Activated T-cell treated with anti-CD3 and anti-CD28 coated beads, Interleukin-2, amount 50 U/mL, for 1 hour (primary cell): Measurements from ENCODE around the gene CYSTM1.

ENCODE experiments used
- DNase-seq: peaks from one replicate; pipeline ENCODE4 v3.0.0-alpha.2; 2020

CYSTM1 gene

DNA sequence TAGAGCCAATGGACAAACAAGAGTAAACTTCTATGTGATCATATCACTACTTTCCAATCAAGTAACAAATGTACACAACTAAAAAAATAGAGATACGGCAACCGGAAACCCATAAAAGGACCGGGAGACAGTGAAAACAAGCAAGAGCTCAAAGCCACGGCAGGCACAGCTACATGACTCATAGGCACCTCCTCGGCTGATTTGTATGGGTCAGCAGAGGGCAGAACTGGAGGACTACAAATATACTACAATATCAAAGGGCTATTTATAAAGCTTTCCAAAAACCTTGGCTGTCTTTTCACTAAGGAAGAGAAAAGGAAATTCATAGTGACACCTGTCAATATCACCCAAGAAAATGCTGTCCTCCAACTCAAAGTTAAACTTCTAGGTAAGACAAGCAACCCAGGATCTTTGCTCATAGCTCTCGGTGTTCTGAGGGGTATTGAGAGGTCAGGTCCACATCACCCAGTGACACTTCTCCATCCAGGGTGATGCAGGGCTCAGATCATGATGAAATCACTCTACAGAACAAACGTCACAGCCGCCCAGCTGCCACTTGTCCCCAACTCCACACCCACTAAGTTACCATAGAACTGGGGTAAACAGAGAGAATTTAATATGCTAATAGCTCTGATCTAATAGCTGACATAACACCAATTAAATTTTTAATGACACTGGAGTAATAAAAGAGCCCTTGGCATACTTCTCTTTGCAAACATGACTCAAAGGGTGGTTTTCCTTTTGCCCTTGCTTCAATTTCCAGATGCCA is 86.6 kb downstream of the CYSTM1 start:
- no peak for DNase-seq

DNA sequence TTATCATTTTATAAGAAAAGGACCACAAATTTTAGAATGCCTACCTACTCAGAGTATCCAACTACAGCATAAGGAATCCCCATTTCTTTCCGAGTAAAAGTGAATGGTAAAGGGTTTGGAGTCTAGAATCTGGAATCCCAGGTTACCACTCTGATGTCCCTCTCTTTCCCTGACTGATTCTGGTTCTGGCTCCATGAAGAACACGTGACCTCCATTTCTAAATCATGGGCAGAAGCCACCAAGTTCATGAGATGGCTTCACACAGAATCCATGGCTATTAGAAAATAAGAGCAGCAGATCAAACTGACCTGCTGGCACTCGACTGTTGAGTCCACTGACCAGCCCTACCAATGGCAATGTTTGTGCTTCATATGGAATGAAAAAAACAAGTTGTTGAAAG is 87.2 kb downstream of the CYSTM1 start:
- no peak for DNase-seq

DNA sequence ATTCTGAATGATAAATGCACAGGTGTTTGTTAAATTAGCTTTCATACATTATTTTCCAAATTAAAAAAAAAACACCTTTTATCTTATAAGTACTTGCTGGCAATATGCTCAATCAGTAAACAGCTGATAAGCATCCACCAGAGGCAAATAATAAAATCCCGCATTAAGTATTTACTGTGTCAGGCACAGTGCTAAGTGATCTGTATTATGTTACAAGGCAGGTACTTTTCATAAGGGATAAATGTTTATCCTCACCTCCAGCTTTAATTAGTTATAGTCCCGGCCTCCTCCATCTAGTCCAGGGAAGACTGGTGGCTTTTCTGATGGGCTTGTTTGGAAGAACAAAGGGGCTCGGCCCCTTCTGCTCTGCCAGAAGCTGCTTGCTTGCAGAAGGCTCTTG is 87.9 kb downstream of the CYSTM1 start:
- DNase-seq = no peak

DNA sequence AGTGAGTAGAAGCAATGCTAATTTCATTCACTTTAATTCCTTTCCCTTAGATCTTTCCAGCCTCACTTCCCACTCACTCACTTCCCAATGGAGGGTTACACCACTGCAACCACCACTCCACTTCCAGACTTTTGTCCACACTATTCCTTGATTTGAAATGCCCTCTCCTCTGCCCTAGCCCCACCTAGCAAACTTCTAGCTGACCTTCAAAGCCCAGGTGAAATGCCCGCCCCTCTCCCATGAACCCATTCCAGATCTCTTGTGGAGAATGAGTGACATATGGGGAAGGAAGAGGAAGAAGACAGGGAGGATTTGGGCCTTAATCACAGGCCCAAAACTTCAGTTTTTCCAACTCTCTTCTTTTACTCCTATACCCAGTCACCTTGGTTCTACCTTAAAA is 90.9 kb downstream of the CYSTM1 start:
- DNase-seq = no peak

DNA sequence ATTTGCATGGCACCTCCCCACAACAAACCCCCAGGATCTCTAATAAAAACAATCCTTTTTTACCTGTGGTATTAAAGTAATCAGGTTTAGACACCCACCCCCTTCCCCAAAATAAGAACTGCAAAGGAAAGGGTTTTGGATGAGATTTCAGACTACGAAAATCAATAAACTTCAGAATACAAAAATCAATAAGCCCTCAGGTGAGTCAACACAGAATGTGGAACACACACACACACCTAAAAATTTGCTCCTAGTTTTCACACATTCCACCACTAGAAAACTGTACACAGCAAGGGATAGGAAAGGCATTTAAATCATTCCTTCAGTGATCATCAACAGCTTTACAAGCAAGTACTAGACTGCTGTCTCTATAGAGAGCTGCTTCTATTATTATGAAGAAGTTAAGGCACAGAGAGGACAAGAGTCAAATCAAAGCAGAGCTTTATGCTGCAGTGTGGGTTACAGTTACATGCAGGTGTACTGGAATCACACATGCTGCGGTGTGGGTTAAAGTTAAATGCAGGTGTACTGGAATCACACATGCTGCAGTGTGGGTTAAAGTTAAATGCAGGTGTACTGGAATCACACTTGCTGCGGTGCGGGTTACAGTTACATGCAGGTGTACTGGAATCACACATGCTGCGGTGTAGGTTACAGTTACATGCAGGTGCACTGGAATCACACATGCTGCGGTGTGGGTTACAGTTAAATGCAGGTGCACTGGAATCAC is 91.6 kb downstream of the CYSTM1 start:
- DNase-seq = no peak

DNA sequence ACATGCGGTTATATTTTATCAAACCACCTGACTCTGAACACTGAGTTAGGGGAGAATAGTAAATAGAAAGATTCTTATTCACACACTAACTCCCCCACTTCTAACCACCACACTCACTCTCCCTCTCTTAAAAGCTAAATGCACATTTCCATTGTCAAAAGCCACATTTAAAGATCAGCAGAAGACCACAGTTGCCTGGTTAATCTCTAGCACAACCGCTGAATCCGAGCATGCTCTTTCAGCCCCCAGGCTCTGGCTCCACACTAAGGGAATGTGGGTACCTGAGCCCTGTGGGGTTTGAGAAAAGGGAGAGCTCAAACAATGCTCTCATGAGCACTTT is 92.2 kb downstream of the CYSTM1 start:
- no peak for DNase-seq

DNA sequence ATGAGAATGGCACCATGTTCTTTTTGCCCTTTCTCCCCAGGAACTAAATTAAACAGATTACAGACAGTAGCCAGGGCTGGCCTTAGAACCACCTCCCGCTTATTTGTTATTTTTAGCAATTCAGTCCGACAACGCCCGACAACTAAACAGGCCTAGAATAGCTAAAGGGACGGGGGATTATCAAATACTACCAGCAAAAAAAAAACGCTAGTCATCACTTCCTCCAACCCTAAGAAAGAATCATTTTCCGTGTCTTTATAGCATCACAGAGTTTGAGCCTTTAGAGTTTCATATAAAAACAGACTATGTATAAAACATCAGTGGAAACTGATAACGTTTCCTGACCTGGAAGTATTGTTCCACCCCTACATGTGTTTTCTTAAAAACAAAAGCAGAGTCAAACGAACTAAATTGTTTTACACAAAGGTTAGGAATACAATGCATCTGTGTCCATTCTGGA is 92.6 kb downstream of the CYSTM1 start:
- DNase-seq = no peak

DNA sequence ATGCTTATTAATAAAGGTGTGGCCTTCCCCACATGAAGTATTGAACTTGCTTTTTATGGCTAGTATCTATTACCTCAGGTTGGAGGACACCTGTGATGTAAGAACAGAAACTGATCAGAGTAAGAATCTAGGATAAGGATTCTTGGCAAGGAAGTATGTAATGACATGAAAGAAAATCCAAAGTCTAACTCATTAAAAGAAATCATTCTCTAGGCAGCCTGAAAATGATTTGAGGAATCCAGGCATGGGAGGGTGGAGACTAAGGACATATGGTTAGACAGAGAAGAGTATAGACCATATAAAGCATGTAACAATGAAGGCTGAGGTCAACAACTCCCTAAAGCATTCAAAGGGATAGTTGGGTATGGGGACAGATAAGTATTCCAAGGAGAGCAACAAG is 95.0 kb downstream of the CYSTM1 start:
- no peak for DNase-seq

DNA sequence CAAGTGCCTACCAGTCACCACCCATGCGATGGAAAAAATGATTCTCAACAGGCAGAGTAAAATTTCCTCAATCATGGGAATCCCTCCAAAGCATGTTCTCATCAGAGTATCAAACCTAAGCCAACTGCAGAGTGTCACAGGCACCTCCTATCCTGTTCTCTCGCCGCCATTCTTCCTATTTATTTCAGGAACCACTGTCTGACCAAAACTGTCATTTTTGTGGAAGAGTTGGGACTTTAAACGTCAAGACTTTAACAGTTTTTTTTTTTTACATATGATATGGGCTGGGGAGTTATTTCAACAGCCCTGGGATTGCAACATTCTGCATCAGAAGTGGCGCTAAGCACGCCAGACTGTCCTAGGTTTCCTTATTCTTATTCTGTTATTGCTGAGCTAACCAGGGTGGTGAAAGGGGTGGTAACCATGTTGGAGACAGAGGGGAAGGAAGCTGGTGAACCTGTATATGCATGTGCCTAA is 98.5 kb downstream of the CYSTM1 start:
- DNase-seq = no peak

DNA sequence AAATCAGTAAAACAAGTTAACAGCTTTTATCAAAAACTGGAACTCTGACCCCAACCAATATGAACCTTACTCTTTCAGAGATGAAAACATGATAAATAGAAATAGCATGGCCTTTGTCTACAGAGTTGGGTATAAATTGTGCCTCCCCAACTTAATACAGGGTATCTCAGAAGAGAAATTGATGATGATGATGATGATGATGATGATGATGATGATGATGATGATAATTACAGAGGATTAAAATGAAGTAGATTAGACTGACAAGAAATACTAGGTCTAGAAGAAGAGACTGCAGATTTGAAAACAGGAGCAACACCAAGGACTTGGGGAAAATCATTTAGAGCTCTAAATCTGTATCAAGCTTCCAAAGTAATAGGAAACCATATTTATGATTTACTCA is 100.8 kb downstream of the CYSTM1 start:
- no peak for DNase-seq

DNA sequence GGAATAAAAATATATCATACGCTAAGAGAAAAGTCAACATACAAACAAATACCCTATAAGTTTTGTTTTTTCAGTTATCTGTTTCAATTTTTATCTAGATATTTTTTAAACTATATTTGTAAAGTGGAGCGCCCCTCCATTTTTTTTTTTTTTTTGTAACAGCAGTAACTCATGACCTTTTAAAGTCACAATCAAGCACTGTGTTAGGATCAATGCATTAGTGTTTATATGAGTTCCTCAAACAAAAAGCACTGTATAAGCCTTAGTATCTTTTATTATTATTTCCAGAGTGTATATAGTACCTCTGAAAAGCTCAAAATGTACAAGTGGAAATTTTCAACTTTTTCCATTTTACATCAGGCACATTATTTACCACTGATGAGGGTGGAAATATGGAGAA is 107.3 kb downstream of the CYSTM1 start:
- DNase-seq = no peak

DNA sequence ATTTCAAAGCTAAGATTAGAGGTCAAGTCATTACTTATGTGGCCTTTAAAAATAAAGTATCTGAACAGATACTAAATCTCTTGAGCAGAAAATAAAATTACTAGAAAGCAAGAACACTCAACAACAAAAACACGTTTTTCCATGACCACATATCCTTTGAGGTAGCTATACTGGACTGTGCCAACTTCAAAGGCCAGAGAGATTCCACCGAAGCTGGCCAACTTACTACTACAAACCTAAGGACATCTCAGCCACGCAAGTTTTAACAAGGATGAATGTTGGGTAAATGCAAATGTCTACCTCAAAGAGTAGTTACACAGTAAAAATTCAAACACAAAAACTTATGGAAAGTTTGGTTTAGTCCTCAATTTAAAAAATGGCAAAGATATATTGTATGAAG is 109.0 kb downstream of the CYSTM1 start:
- no peak for DNase-seq

DNA sequence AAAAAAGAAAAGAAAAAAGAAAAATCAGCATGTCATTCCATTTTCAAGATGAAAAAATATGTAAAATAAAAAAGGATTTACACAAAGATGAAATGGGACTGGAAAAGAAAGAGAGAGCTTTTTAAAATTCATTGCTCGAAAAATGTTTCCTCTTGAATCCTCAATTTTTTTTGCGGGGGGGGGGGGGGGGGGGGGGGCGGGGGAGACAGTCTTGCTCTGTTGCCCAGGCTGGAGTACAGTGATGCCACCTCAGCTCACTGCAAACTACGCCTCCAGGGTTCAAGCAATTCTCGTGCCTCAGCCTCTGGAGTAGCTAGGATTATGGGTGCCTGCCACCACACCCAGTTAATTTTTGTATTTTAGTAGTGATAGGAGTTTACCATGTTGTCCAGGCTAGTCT is 111.4 kb downstream of the CYSTM1 start:
- no peak for DNase-seq

DNA sequence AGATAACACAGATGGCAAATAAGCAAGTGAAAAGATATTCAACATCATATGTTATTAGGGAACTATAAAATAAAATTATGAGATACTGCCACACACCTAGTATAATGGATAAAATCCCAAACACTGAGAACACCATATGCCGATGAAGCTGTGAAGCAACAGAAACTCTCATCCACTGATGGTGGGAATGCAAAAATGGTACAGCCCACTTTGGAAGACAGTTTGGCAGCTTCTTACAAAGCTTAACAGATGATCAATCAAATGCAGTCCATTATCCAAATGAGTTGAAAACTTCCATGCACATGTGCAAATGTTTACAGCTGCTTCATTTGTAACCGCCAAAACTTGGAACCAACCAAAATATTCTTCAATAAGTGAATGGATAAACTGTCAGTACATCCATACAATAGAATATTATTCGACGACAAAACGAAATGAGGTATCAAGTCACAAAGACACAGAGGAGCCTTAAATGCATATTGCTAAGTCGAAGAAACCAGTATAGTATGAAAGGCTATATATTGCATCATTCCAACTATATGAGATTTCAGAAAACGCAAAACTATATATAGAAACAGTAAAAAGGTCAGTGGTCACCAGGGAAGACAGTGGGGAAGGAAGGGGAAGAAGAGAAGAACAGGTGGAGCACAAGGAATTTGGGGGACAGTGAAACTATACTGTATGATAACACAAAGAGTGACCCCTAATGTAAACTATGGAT is 113.0 kb downstream of the CYSTM1 start:
- no peak for DNase-seq

DNA sequence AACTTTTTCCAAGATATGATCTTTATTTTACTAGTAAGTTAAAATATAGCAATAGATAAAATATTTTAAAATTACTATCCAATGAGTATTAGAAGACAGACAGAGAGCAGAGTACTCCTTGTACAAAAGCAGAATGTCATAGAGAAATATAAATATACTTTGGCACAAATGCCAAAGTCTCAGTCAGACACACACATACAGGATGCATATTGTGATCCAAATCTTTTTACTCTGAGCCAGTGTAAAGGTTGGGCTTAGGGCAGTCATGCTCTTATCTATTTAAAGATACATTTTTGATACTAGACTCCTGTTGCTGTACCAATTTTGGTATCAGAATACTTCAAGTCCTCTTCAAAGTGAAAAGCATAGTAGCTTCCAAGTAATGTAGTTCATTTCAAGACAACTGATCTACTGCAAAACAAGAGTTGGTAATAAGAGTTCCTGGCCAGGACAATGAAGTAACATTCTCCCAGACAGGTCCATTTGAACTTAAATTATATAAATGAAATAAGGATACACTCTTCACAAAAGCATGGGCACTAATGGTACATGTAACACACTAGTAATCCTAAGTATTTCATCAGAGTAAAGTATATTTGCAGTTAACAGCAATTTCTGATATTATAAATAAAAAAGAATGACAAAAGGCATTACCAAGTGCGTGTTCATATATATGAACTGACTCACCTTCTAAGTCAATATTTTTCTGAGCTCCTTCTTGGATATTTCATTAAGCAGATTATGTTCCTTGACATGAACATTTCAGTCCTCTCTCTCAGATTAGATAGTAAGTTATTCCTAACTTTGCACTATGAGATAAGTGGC is 117.4 kb downstream of the CYSTM1 start:
- DNase-seq = no peak
